OCI-LY7 (cell line): Measurements from ENCODE around the gene AFF2. TPM values are rescaled to one million over a fixed set of nuclear protein-coding genes. Genes with fewer than 3 reads are reported as not detected.

Source experiments
- BruUV-seq: library from RNA; stranded (reverse); fragments of 400-500 nt; replicated peaks from 2 replicates; lab custom pipeline; 2021; lab: Mats Ljungman, UMichigan
- CTCF ChIA-PET: fragments of 300-600 bp; sonication (Branson Sonifier 250); formaldehyde crosslinking; loops from one replicate; lab custom pipeline; 2022; ENCODE audit warnings: antibody characterized with exemption; ENCODE audit not compliant: unreplicated experiment; lab: Charles Lee
- POLR2A ChIA-PET: fragments of 300-600 bp; sonication (Branson Sonifier 250); formaldehyde crosslinking; loops from one replicate; lab custom pipeline; 2022; ENCODE audit warnings: antibody characterized with exemption; lab: Charles Lee
- DNase-seq: peaks from one replicate; pipeline ENCODE4 v3.0.0-alpha.2; 2015; ENCODE audit warnings: low spot score
- H2AFZ ChIP-seq: fragments of 200-600 bp; sonication (generic), shearing (Covaris generic); 2 replicates; pipeline ENCODE4 v1.6.1; 2014; ENCODE audit warnings: mild to moderate bottlenecking, antibody characterized with exemption, low read length, moderate library complexity
- H3K27ac ChIP-seq: fragments of 200-600 bp; sonication (generic); 2 replicates; pipeline ENCODE4 v1.5.1; 2014; ENCODE audit warnings: mixed run types, low read depth, mild to moderate bottlenecking, moderate library complexity, low read length, inconsistent platforms; ENCODE audit not compliant: poor library complexity, severe bottlenecking
- H3K36me3 ChIP-seq: fragments of 200-600 bp; sonication (generic); 2 replicates; pipeline ENCODE4 v1.6.1; 2014; ENCODE audit warnings: mild to moderate bottlenecking, antibody characterized with exemption, low read length, moderate library complexity, mixed read lengths; ENCODE audit not compliant: insufficient read depth
- H3K4me1 ChIP-seq: fragments of 200-600 bp; sonication (generic); 2 replicates; pipeline ENCODE4 v1.5.1; 2014; ENCODE audit warnings: mild to moderate bottlenecking, low read length; ENCODE audit not compliant: insufficient read depth, poor library complexity, severe bottlenecking
- H3K4me2 ChIP-seq: fragments of 200-600 bp; sonication (generic); 2 replicates; pipeline ENCODE4 v1.6.1; 2014; ENCODE audit warnings: mild to moderate bottlenecking, low read length
- H3K4me3 ChIP-seq: fragments of 200-600 bp; sonication (generic); 2 replicates; pipeline ENCODE4 v1.5.1; 2014; ENCODE audit warnings: mild to moderate bottlenecking, low read depth, low read length; ENCODE audit not compliant: poor library complexity, severe bottlenecking
- H3K79me2 ChIP-seq: fragments of 200-600 bp; sonication (generic); 2 replicates; pipeline ENCODE4 v1.6.1; 2016; ENCODE audit warnings: low read depth, mild to moderate bottlenecking, low read length, moderate library complexity, mixed read lengths; ENCODE audit not compliant: insufficient read depth
- H3K9me2 ChIP-seq: fragments of 200-600 bp; sonication (generic); 2 replicates; pipeline ENCODE4 v1.6.1; 2016; ENCODE audit warnings: mild to moderate bottlenecking, low read length, mixed read lengths; ENCODE audit not compliant: insufficient read depth
- H3K9me3 ChIP-seq: fragments of 200-600 bp; sonication (generic); 2 replicates; pipeline ENCODE4 v1.6.1; 2014; ENCODE audit warnings: mild to moderate bottlenecking, mixed run types, low read length, mixed read lengths
- H4K20me1 ChIP-seq: fragments of 200-600 bp; sonication (generic); 2 replicates; pipeline ENCODE4 v1.6.1; 2014; ENCODE audit warnings: mild to moderate bottlenecking, antibody characterized with exemption, low read length, moderate library complexity, mixed read lengths; ENCODE audit not compliant: insufficient read depth
- CTCF ChIP-seq: fragments of 200-600 bp; sonication (generic); conservative IDR thresholded peaks from 2 replicates; pipeline ENCODE4 v1.5.1; 2014; ENCODE audit warnings: mild to moderate bottlenecking, antibody characterized with exemption, low read length, moderate library complexity, mixed read lengths
- EZH2phosphoT487 ChIP-seq: fragments of 200-600 bp; sonication (generic); IDR thresholded peaks from 2 replicates; pipeline ENCODE4 v1.6.1; 2018; ENCODE audit warnings: low read depth, borderline replicate concordance, mild to moderate bottlenecking, mixed run types, antibody characterized with exemption, low read length, moderate library complexity, mixed read lengths
- intact Hi-C: fragments of 100-400 bp; cut with micrococcal nuclease; formaldehyde crosslinking; loops from one replicate; pipeline ENCODE4 v1.10.0; 2022; ENCODE audit not compliant: unreplicated experiment
- total RNA-seq, 2 experiments: library from RNA; depleted of rRNA in 1 of 2; stranded (reverse); fragments of >200 nt in 1 of 2; shearing (Covaris generic) in 1 of 2; gene quantifications; 2 replicates each; pipeline ENCODE4 v1.2.3, GENCODE V29; 2014 to 2022

Gene AFF2
- total RNA-seq, 2 experiments from 2014 or later, result 102 to 106 TPM

- no TSS peak for BruUV-seq
- Histone ChIP-seq H3K9me2 (no peaks in the 10 kb centered on the region), H3K9me3 (no peaks in the 10 kb centered on the region), H3K4me3 (no peak overlapping the region), H3K4me1 (peaks cover 94% of the 10 kb centered on the region), H3K4me2 (peak overlapping the region; percentile 38), H3K79me2 (peaks cover 100% of the 10 kb centered on the region), H3K36me3 (peaks cover 50% of the 10 kb centered on the region), H4K20me1 (no peaks in the 10 kb centered on the region), H2AFZ (no peak overlapping the region), H3K27ac (no peak overlapping the region)
- intact Hi-C loops, result no loop called here
- TF ChIP-seq EZH2phosphoT487 (no peak), CTCF (no peak)
- POLR2A ChIA-PET, result interaction anchor here (0.8 to 3.9 kb wide), 7 partner anchors 12 to 126 kb away, joined by 3 to 35 read pairs (median 6); no protein-coding TSS in a partner anchor
- CTCF ChIA-PET, result interaction anchor here (0.6 kb wide), 1 partner anchor 285 kb away, joined by 4 read pairs; no protein-coding TSS in a partner anchor
- no peak for DNase-seq
Observed at GRCh38 chrX:148507418-148507817, 7.0 kb downstream of the AFF2 start.

- intact Hi-C loops, result no loop called here
- TF ChIP-seq EZH2phosphoT487, result no peak
- no peak for TF ChIP-seq CTCF
- Histone ChIP-seq H3K36me3 (peaks cover 44% of the 10 kb centered on the region; the same call in 1 of the 2 replicates), H3K4me2 (peak overlapping the region; percentile 75; the same call in 1 of the 2 replicates), H3K9me3 (no peaks in the 10 kb centered on the region), H3K27ac (peak overlapping the region; percentile 67), H3K4me3 (no peak overlapping the region), H3K9me2 (no peaks in the 10 kb centered on the region), H2AFZ (no peak overlapping the region), H4K20me1 (no peaks in the 10 kb centered on the region), H3K79me2 (peaks cover 100% of the 10 kb centered on the region), H3K4me1 (peaks cover 100% of the 10 kb centered on the region)
- CTCF ChIA-PET, result no interaction called here
- no TSS peak for BruUV-seq
- no peak for DNase-seq
- POLR2A ChIA-PET, result interaction anchor here (0.5 to 1.6 kb wide), 3 partner anchors 9 to 74 kb away, joined by 3 to 6 read pairs (median 3); no protein-coding TSS in a partner anchor
Observed at GRCh38 chrX:148512453-148512852, 12.0 kb downstream of the AFF2 start.

GRCh38 chrX:148513661-148514060 is 13.2 kb downstream of the AFF2 start:
- no TSS peak for BruUV-seq
- H3K4me2 ChIP-seq, result peak overlapping the region; percentile 75
- no peaks in the 10 kb centered on the region for H3K9me3 ChIP-seq
- ChIA-PET POLR2A (interaction anchor here (1.4 kb wide), 1 partner anchor 10 kb away, joined by 3 read pairs; no protein-coding TSS in a partner anchor), CTCF (no interaction called here)
- peak overlapping the region; percentile 67 for H3K27ac ChIP-seq
- H3K4me1 ChIP-seq, result peaks cover 99% of the 10 kb centered on the region
- TF ChIP-seq CTCF, result no peak
- TF ChIP-seq EZH2phosphoT487, result no peak
- peak overlapping the region; percentile 45 for H3K4me3 ChIP-seq
- intact Hi-C loops, result no loop called here
- no peak for DNase-seq
- H4K20me1 ChIP-seq, result no peaks in the 10 kb centered on the region
- H3K9me2 ChIP-seq, result no peaks in the 10 kb centered on the region
- H2AFZ ChIP-seq, result no peak overlapping the region
- peaks cover 100% of the 10 kb centered on the region for H3K79me2 ChIP-seq
- peaks cover 34% of the 10 kb centered on the region; the same call in 1 of the 2 replicates for H3K36me3 ChIP-seq
